Liver (tissue), 3 donors: Measurements from ENCODE around the gene FCN3.

ENCODE experiments used
- EGR1 ChIP-seq, 2 donors: IDR thresholded peaks; 2 replicates each; pipeline ENCODE4 v1.6.1; 2016 to 2018; ENCODE audit warnings: antibody characterized with exemption in 2 of 2, low read depth in 2 of 2
- GABPA ChIP-seq, 2 donors: IDR thresholded peaks in 1 of 2; conservative IDR thresholded peaks in 1 of 2; 2 replicates each; pipeline ENCODE4 v1.6.1; 2016; ENCODE audit warnings: antibody characterized with exemption in 2 of 2, mild to moderate bottlenecking in 1 of 2, moderate library complexity in 1 of 2
- JUND ChIP-seq, 2 donors: IDR thresholded peaks; 2 replicates each; pipeline ENCODE4 v1.6.1; 2016; ENCODE audit warnings: antibody characterized with exemption in 2 of 2
- NR2F2 ChIP-seq: IDR thresholded peaks from 2 replicates; pipeline ENCODE4 v1.6.1; 2016; ENCODE audit warnings: antibody characterized with exemption
- RAD21 ChIP-seq, 2 donors: IDR thresholded peaks; 2 replicates each; pipeline ENCODE4 v1.6.1; 2016; ENCODE audit warnings: antibody characterized with exemption in 2 of 2, mild to moderate bottlenecking in 2 of 2
- RXRA ChIP-seq, 2 donors: IDR thresholded peaks; 2 replicates each; pipeline ENCODE4 v1.6.1; 2017 to 2018; ENCODE audit warnings: antibody characterized with exemption in 2 of 2, mild to moderate bottlenecking in 1 of 2
- SP1 ChIP-seq: IDR thresholded peaks from 2 replicates; pipeline ENCODE4 v1.6.1; 2018; ENCODE audit warnings: antibody characterized with exemption, mild to moderate bottlenecking
- TAF1 ChIP-seq: conservative IDR thresholded peaks from 2 replicates; pipeline ENCODE4 v1.6.1; 2016; ENCODE audit warnings: antibody characterized with exemption, mild to moderate bottlenecking
- TF ChIP-seq, protein P1 (sequence below): fragments of 150-350 bp; IDR thresholded peaks from 2 replicates; pipeline ENCODE4 v1.5.1; 2017; ENCODE audit warnings: improper control_type of control experiment, low read depth, low read length; ENCODE audit not compliant: missing input control
- TF ChIP-seq, protein P2 (sequence below): IDR thresholded peaks from 2 replicates; pipeline ENCODE4 v1.6.1; 2016; ENCODE audit warnings: antibody characterized with exemption
- TF ChIP-seq, protein P3 (sequence below): IDR thresholded peaks from 2 replicates; pipeline ENCODE4 v1.6.1; 2016; ENCODE audit warnings: antibody characterized with exemption
- TF ChIP-seq, protein P4 (sequence below): IDR thresholded peaks from 2 replicates; pipeline ENCODE4 v1.6.1; 2016; ENCODE audit warnings: antibody characterized with exemption, mild to moderate bottlenecking
- TF ChIP-seq, protein P5 (sequence below): IDR thresholded peaks from 2 replicates; pipeline ENCODE4 v1.6.1; 2016; ENCODE audit warnings: antibody characterized with exemption
- donor health status: healthy.
- donor health status: healthy.

DNA sequence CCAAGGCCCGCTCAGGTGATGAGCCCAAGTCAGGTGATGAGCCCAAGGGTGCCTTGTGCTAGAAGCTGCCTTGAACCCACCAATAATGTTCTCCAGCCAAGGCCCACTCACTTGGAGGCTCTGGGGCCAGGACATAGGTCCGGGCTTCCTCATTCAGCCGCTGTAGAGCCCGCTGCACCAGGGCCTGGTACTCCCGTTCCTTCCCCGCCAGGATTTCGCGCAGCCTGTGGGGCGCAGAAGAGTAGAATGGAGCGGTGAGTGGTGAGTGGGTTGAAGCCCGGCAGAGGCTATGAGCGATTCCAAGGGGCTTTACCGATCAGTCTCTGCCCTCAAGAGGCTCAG, 18.4 kb downstream of the FCN3 start:
- TF ChIP-seq, protein P1, sequence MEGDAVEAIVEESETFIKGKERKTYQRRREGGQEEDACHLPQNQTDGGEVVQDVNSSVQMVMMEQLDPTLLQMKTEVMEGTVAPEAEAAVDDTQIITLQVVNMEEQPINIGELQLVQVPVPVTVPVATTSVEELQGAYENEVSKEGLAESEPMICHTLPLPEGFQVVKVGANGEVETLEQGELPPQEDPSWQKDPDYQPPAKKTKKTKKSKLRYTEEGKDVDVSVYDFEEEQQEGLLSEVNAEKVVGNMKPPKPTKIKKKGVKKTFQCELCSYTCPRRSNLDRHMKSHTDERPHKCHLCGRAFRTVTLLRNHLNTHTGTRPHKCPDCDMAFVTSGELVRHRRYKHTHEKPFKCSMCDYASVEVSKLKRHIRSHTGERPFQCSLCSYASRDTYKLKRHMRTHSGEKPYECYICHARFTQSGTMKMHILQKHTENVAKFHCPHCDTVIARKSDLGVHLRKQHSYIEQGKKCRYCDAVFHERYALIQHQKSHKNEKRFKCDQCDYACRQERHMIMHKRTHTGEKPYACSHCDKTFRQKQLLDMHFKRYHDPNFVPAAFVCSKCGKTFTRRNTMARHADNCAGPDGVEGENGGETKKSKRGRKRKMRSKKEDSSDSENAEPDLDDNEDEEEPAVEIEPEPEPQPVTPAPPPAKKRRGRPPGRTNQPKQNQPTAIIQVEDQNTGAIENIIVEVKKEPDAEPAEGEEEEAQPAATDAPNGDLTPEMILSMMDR, result no peak
- no peak for TF ChIP-seq GABPA (IDR thresholded peaks at IDR 0.05 in 1 of 2, conservative IDR thresholded peaks at IDR 0.05 in 1 of 2)
- TF ChIP-seq, protein P2, sequence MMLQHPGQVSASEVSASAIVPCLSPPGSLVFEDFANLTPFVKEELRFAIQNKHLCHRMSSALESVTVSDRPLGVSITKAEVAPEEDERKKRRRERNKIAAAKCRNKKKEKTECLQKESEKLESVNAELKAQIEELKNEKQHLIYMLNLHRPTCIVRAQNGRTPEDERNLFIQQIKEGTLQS, result no peak
- TF ChIP-seq, protein P3, sequence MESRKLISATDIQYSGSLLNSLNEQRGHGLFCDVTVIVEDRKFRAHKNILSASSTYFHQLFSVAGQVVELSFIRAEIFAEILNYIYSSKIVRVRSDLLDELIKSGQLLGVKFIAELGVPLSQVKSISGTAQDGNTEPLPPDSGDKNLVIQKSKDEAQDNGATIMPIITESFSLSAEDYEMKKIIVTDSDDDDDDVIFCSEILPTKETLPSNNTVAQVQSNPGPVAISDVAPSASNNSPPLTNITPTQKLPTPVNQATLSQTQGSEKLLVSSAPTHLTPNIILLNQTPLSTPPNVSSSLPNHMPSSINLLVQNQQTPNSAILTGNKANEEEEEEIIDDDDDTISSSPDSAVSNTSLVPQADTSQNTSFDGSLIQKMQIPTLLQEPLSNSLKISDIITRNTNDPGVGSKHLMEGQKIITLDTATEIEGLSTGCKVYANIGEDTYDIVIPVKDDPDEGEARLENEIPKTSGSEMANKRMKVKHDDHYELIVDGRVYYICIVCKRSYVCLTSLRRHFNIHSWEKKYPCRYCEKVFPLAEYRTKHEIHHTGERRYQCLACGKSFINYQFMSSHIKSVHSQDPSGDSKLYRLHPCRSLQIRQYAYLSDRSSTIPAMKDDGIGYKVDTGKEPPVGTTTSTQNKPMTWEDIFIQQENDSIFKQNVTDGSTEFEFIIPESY, result no peak
- TF ChIP-seq, protein P4, sequence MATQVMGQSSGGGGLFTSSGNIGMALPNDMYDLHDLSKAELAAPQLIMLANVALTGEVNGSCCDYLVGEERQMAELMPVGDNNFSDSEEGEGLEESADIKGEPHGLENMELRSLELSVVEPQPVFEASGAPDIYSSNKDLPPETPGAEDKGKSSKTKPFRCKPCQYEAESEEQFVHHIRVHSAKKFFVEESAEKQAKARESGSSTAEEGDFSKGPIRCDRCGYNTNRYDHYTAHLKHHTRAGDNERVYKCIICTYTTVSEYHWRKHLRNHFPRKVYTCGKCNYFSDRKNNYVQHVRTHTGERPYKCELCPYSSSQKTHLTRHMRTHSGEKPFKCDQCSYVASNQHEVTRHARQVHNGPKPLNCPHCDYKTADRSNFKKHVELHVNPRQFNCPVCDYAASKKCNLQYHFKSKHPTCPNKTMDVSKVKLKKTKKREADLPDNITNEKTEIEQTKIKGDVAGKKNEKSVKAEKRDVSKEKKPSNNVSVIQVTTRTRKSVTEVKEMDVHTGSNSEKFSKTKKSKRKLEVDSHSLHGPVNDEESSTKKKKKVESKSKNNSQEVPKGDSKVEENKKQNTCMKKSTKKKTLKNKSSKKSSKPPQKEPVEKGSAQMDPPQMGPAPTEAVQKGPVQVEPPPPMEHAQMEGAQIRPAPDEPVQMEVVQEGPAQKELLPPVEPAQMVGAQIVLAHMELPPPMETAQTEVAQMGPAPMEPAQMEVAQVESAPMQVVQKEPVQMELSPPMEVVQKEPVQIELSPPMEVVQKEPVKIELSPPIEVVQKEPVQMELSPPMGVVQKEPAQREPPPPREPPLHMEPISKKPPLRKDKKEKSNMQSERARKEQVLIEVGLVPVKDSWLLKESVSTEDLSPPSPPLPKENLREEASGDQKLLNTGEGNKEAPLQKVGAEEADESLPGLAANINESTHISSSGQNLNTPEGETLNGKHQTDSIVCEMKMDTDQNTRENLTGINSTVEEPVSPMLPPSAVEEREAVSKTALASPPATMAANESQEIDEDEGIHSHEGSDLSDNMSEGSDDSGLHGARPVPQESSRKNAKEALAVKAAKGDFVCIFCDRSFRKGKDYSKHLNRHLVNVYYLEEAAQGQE, result no peak
- no peak for TF ChIP-seq TAF1
- no peak for TF ChIP-seq JUND (IDR thresholded peaks at IDR 0.05)
- no peak for TF ChIP-seq SP1
- TF ChIP-seq EGR1 (IDR thresholded peaks at IDR 0.05; ENCODE audit: low read depth in 2 of 2), result no peak
- TF ChIP-seq NR2F2, result no peak
- TF ChIP-seq, protein P5, sequence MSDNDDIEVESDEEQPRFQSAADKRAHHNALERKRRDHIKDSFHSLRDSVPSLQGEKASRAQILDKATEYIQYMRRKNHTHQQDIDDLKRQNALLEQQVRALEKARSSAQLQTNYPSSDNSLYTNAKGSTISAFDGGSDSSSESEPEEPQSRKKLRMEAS, result no peak
- TF ChIP-seq RXRA (IDR thresholded peaks at IDR 0.05), result no peak
- TF ChIP-seq RAD21 (IDR thresholded peaks at IDR 0.05), result no peak
